B cell (primary cell): ENCODE measurements around the gene GLIS1. TPM values are rescaled to one million over a fixed set of nuclear protein-coding genes. Genes with fewer than 3 reads are reported as not detected.

ENCODE experiments used
- ATAC-seq: fragments of 200-7000 bp; cut with Tn5 transposase; one replicate; pipeline ENCODE4 v1.10.0; 2021; ENCODE audit warnings: low read depth, mild to moderate bottlenecking, moderate number of reproducible peaks, moderate library complexity
- CTCF ChIA-PET: fragments of 350-600 bp; sonication (Branson Sonifier 250); formaldehyde crosslinking; loops from one replicate; lab custom pipeline; 2021; ENCODE audit warnings: antibody characterized with exemption, inconsistent platforms; lab: Charles Lee
- POLR2A ChIA-PET: fragments of 350-600 bp; sonication (Branson Sonifier 250); formaldehyde crosslinking; loops from one replicate; lab custom pipeline; 2021; ENCODE audit warnings: antibody characterized with exemption; lab: Charles Lee
- DNase-seq: peaks from one replicate; pipeline ENCODE4 v3.0.0; 2013
- H2AFZ ChIP-seq: 2 replicates; pipeline ENCODE4 v1.6.1; 2012; ENCODE audit warnings: mild to moderate bottlenecking, low read depth, low read length; ENCODE audit not compliant: insufficient read depth, poor library complexity, severe bottlenecking
- H3K27ac ChIP-seq, 2 donors: 1 replicate in 1 of 2; 2 replicates in 1 of 2; pipeline ENCODE4 v1.5.1; 2012 to 2013; ENCODE audit warnings: low read length in 2 of 2, mild to moderate bottlenecking in 2 of 2, moderate library complexity in 1 of 2
- H3K27me3 ChIP-seq, 4 experiments: fragments of 200-600 bp in 1 of 4; sonication (generic) in 1 of 4; replicated peaks in 1 of 4; 1 replicate in 2 of 4; 2 replicates in 2 of 4; pipeline versions ENCODE4 v1.6.1 to v1.7.0; 2013 to 2016; ENCODE audit warnings: low read length in 3 of 4, mild to moderate bottlenecking in 2 of 4, mixed read lengths in 1 of 4, moderate library complexity in 1 of 4; ENCODE audit not compliant: insufficient read depth in 4 of 4, control insufficient read depth in 3 of 4; ENCODE audit errors: control extremely low read depth in 1 of 4
- H3K36me3 ChIP-seq, 2 experiments: replicated peaks in 1 of 2; 1 replicate in 1 of 2; 2 replicates in 1 of 2; pipeline versions ENCODE4 v1.6.1 to v1.7.1; 2013; ENCODE audit warnings: low read length in 1 of 2; ENCODE audit not compliant: insufficient read depth in 2 of 2, control insufficient read depth in 1 of 2; ENCODE audit errors: control extremely low read depth in 1 of 2, extremely low read depth in 1 of 2
- H3K4me1 ChIP-seq, 2 donors: fragments of 200-600 bp in 1 of 2; sonication (generic) in 1 of 2; 1 replicate in 1 of 2; 2 replicates in 1 of 2; pipeline versions ENCODE4 v1.5.1 to v1.6.1; 2013 to 2017; ENCODE audit warnings: low read length in 2 of 2; ENCODE audit not compliant: control insufficient read depth in 2 of 2, insufficient read depth in 2 of 2
- H3K4me2 ChIP-seq: replicated peaks from 2 replicates; pipeline ENCODE3; 2012; ENCODE audit warnings: mild to moderate bottlenecking, low read depth, low read length; ENCODE audit not compliant: poor library complexity, severe bottlenecking
- H3K4me3 ChIP-seq, 5 experiments: fragments of 200-600 bp in 1 of 5; sonication (generic) in 1 of 5; 1 replicate in 3 of 5; 2 replicates in 2 of 5; pipeline versions ENCODE4 v1.5.1 to v1.7.0; 2011 to 2016; ENCODE audit warnings: low read length in 4 of 5, mild to moderate bottlenecking in 4 of 5, low read depth in 2 of 5, control low read depth in 1 of 5, moderate library complexity in 1 of 5; ENCODE audit not compliant: insufficient read depth in 1 of 5; ENCODE audit errors: control extremely low read depth in 1 of 5, extremely low read depth in 1 of 5
- H3K79me2 ChIP-seq: fragments of 200-600 bp; sonication (generic); one replicate; pipeline ENCODE4 v1.6.0; 2016; ENCODE audit warnings: low read length; ENCODE audit not compliant: control insufficient read depth, insufficient read depth
- H3K9ac ChIP-seq: fragments of 200-600 bp; sonication (generic); 2 replicates; pipeline ENCODE4 v1.6.1; 2017; ENCODE audit warnings: mild to moderate bottlenecking, low read length, moderate library complexity
- H3K9me3 ChIP-seq, 3 donors: one replicate each; pipeline versions ENCODE4 v1.6.1 to v1.7.1; 2013; ENCODE audit warnings: low read length in 2 of 3; ENCODE audit not compliant: control insufficient read depth in 2 of 3, insufficient read depth in 1 of 3; ENCODE audit errors: control extremely low read depth in 1 of 3
- H4K20me1 ChIP-seq: 2 replicates; pipeline ENCODE4 v1.6.0; 2012; ENCODE audit warnings: mild to moderate bottlenecking, low read length; ENCODE audit not compliant: insufficient read depth, control insufficient read depth, poor library complexity, severe bottlenecking
- H3K27ac Mint-ChIP-seq: one replicate; pipeline ENCODE4 v1.8.0; 2021; ENCODE audit warnings: mixed read lengths
- H3K27me3 Mint-ChIP-seq: one replicate; pipeline ENCODE4 v1.8.0; 2021; ENCODE audit warnings: mixed read lengths
- H3K4me1 Mint-ChIP-seq: one replicate; pipeline ENCODE4 v1.8.0; 2021; ENCODE audit warnings: mixed read lengths
- H3K4me3 Mint-ChIP-seq: one replicate; pipeline ENCODE4 v1.8.0; 2021; ENCODE audit warnings: mixed read lengths
- H3K9me3 Mint-ChIP-seq: one replicate; pipeline ENCODE4 v1.8.0; 2022; ENCODE audit warnings: mixed read lengths; ENCODE audit not compliant: insufficient read depth
- CTCF ChIP-seq: fragments of 200-600 bp; IDR thresholded peaks from one replicate; pipeline ENCODE4 v1.8.0; 2022; ENCODE audit warnings: antibody characterized with exemption, mild to moderate bottlenecking
- EZH2 ChIP-seq: IDR thresholded peaks from 2 replicates; pipeline ENCODE4 v1.6.1; 2012; ENCODE audit warnings: borderline replicate concordance, low read depth, mild to moderate bottlenecking, moderate library complexity, low read length; ENCODE audit not compliant: insufficient read depth, poor library complexity, severe bottlenecking
- WGBS: methylation state at CpG from one replicate; pipeline ENCODE4 v1.1.5; 2013; ENCODE audit warnings: missing lambda C conversion rate; ENCODE audit not compliant: insufficient coverage; 5-methylcytosine and 5-hydroxymethylcytosine counted together
- intact Hi-C: fragments of 100-400 bp; cut with micrococcal nuclease; formaldehyde crosslinking; loops from one replicate; pipeline ENCODE4 v1.10.0; 2022
- polyA plus RNA-seq: library from polyadenylated mRNA; depleted of rRNA; stranded (reverse); fragments of >200 nt; gene quantifications from 2 replicates; pipeline ENCODE4 v1.2.3, GENCODE V29; 2012
- total RNA-seq, 2 donors: library from RNA; stranded (reverse); fragments of 120-200 nt in 1 of 2; gene quantifications; 1 replicate in 1 of 2; 2 replicates in 1 of 2; pipeline versions ENCODE4 v1.2.3 to v1.2.4, GENCODE V29; 2013 to 2022

GLIS1 gene
- total and polyA plus RNA-seq, 2 donors (not counting 1 experiment from before 2014, with no cell fraction given): not detected

GRCh38 chr1:53657891-53658396, 81.0 kb downstream of the GLIS1 start:
- TF ChIP-seq EZH2 (no peak), CTCF (no peak)
- Histone ChIP-seq H3K27ac (no peak overlapping the region), H3K9me3 (no peaks in the 10 kb centered on the region), H3K4me3 (no peak overlapping the region), H2AFZ (no peak overlapping the region), H3K36me3 (no peaks in the 10 kb centered on the region), H4K20me1 (no peaks in the 10 kb centered on the region), H3K4me2 (no peak overlapping the region), H3K27me3 (peaks cover 0 to 7% (median 3%) of the 10 kb centered on the region in 4 experiments), H3K4me1 (no peaks in the 10 kb centered on the region), H3K79me2 (no peaks in the 10 kb centered on the region), H3K9ac (no peak overlapping the region)
- no peak overlapping the region for H3K4me3 Mint-ChIP-seq
- ChIA-PET POLR2A (no interaction called here), CTCF (no interaction called here)
- ATAC-seq: no peak
- H3K27ac Mint-ChIP-seq: no peak overlapping the region
- intact Hi-C loops: no loop called here
- no peaks in the 10 kb centered on the region for H3K9me3 Mint-ChIP-seq
- H3K4me1 Mint-ChIP-seq: no peaks in the 10 kb centered on the region
- no peak for DNase-seq
- 87% methylated on average over 1 of the region's 1 CpG for WGBS
- H3K27me3 Mint-ChIP-seq: peaks cover 16% of the 10 kb centered on the region

GRCh38 chr1:53657531-53657805, 81.5 kb downstream of the GLIS1 start:
- no peak for DNase-seq
- no peaks in the 10 kb centered on the region for H3K4me1 ChIP-seq
- no peak overlapping the region for H3K27ac Mint-ChIP-seq
- H3K4me2 ChIP-seq: no peak overlapping the region
- H3K36me3 ChIP-seq: no peaks in the 10 kb centered on the region
- TF ChIP-seq EZH2: no peak
- TF ChIP-seq CTCF: no peak
- H3K27me3 Mint-ChIP-seq: peaks cover 16% of the 10 kb centered on the region
- no peak overlapping the region for H3K4me3 Mint-ChIP-seq
- 0% methylated on average over 4 of the region's 4 CpGs for WGBS
- H4K20me1 ChIP-seq: no peaks in the 10 kb centered on the region
- H3K27ac ChIP-seq: no peak overlapping the region
- ChIA-PET CTCF (no interaction called here), POLR2A (no interaction called here)
- no peaks in the 10 kb centered on the region for H3K9me3 ChIP-seq
- no peak overlapping the region for H2AFZ ChIP-seq
- peaks cover 0 to 7% (median 3%) of the 10 kb centered on the region in 4 experiments for H3K27me3 ChIP-seq
- H3K9ac ChIP-seq: no peak overlapping the region
- H3K9me3 Mint-ChIP-seq: no peaks in the 10 kb centered on the region
- intact Hi-C loops: no loop called here
- no peak for ATAC-seq
- no peaks in the 10 kb centered on the region for H3K4me1 Mint-ChIP-seq
- H3K4me3 ChIP-seq: no peak overlapping the region
- H3K79me2 ChIP-seq: no peaks in the 10 kb centered on the region
